ENCODE measurements around the gene GPC3.
A peak's percentile ranks its signal among the peaks of the same experiment; 100 is the strongest.

Gene GPC3

GRCh38 chrX:133850399-133850798, 135.0 kb downstream of the GPC3 start:
- DNase-seq (ENCODE audit: extremely low spot score), result no peak
- CTCF ChIA-PET, result interaction anchor here (0.8 kb wide), 1 partner anchor 11 kb away, joined by 3 read pairs; no protein-coding TSS in a partner anchor
- POLR2A ChIA-PET, result no interaction called here
- TF ChIP-seq CTCF (IDR thresholded peaks at IDR 0.05; ENCODE audit: control extremely low read depth, extremely low read depth, low read depth, missing control alignments), result no peak

- ChIA-PET CTCF (no interaction called here), POLR2A (no interaction called here)
- no peak for DNase-seq (ENCODE audit: extremely low spot score)
- no peak for TF ChIP-seq CTCF (IDR thresholded peaks at IDR 0.05; ENCODE audit: control extremely low read depth, extremely low read depth, low read depth, missing control alignments)
Observed at GRCh38 chrX:133849676-133850075, 135.7 kb downstream of the GPC3 start.

- TF ChIP-seq CTCF (IDR thresholded peaks at IDR 0.05; ENCODE audit: control extremely low read depth, extremely low read depth, low read depth, missing control alignments), result no peak
- ChIA-PET POLR2A (no interaction called here), CTCF (no interaction called here)
- DNase-seq (ENCODE audit: extremely low spot score), result no peak
Observed at GRCh38 chrX:133847340-133847994, 137.9 kb downstream of the GPC3 start.

DNA sequence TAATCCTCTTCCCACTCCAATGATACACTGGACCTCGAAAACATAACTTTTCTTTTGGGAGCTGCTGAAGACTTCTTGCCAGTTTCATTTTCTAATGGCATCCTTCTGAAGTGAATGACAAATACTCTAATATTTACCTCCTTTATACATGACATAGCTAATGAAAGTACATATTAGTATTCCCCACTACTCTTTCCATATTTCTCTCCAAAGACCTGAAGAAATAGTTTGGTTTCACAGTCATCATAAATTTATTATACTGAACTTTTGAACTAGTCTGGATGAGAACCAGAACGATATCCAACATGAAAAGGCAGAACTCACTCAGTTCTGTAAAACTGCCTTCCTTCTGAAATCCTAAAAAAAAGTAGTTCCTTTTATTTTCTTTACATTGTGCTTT, 139.1 kb downstream of the GPC3 start:
- TF ChIP-seq CTCF (IDR thresholded peaks at IDR 0.05; ENCODE audit: control extremely low read depth, extremely low read depth, low read depth, missing control alignments), result no peak
- DNase-seq (ENCODE audit: extremely low spot score), result no peak
- CTCF ChIA-PET, result interaction anchor here (1.2 to 1.4 kb wide), 2 partner anchors 11 to 25 kb away, joined by 3 read pairs; no protein-coding TSS in a partner anchor
- POLR2A ChIA-PET, result no interaction called here

GRCh38 chrX:133840415-133840814, 145.0 kb downstream of the GPC3 start:
- ChIA-PET POLR2A (no interaction called here), CTCF (no interaction called here)
- TF ChIP-seq CTCF (IDR thresholded peaks at IDR 0.05; ENCODE audit: control extremely low read depth, extremely low read depth, low read depth, missing control alignments), result no peak
- DNase-seq (ENCODE audit: extremely low spot score), result no peak

GRCh38 chrX:133838761-133839676, 146.4 kb downstream of the GPC3 start:
- POLR2A ChIA-PET, result no interaction called here
- CTCF ChIA-PET, result interaction anchor here (1.2 to 1.3 kb wide), 2 partner anchors 11 to 22 kb away, joined by 3 read pairs; no protein-coding TSS in a partner anchor
- peak; percentile 32 for TF ChIP-seq CTCF (IDR thresholded peaks at IDR 0.05; ENCODE audit: control extremely low read depth, extremely low read depth, low read depth, missing control alignments)
- DNase-seq (ENCODE audit: extremely low spot score), result peak; percentile 16
